ENCODE data around the gene NPPA. TPM values are rescaled to one million over a fixed set of nuclear protein-coding genes. Genes with fewer than 3 reads are reported as not detected.
A peak's percentile ranks its signal among the peaks of the same experiment; 100 is the strongest.

The NPPA gene
- total and polyA plus RNA-seq, 9 of the 15 experiments (the other 6 are each of a cell fraction or from before 2014, with no cell fraction given), result not detected

DNA sequence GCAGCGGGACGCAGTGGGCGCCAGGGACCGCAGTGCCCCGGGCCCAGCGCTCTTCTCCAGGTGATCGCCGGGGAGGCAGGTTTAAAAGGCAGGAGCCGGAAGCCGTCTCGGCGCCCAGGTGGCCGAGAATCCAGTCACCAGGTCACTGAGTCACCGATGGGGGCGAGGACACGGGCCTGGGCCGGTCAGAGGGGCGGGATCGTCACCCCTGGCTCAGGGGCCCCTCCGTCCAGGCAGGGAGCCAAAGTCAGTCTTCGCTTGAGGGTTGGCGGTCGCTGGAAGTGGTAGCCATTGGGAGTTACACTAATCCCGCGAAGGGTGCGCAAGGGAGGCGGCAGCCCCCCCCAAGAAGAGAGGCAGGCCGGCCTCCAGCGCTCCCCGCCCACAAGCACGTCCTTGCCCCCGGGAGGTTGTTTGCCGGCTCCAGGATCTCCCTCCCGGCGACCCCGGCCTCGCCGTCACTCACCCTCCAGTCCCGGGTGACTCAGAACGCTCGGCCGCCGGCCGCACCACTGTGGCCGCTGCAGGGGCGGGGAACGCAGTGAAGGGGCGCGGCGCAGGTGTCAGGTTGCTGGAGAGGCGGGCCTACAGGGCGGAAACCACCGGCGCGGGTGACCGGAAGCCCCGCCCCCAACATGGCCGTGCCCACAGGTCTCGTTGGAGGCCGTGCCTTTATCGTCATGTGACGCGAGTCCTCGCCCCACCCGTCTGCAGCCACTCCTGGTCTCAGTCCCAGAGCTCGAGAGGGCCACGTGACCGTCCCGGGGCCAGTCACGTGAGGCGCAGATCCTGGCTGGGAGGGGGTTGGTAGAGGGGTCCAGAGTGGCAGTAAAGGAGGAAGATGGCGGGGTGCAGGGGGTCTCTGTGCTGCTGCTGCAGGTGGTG is 41.9 kb downstream of the NPPA start, which contains the start of the genes CLCN6 and MTHFR (continued):
- TF ChIP-seq ZBTB9 (CRISPR knock-in tag; IDR thresholded peaks at IDR 0.05) (peak; percentile 58; the same call in 1 of the 2 replicates), PATZ1 (CRISPR knock-in tag; IDR thresholded peaks at IDR 0.05; ENCODE audit: borderline replicate concordance) (0 out of 2 replicates have a peak, but pooled peaks have one; percentile 44), SIX5 (IDR thresholded peaks at IDR 0.05; ENCODE audit: borderline replicate concordance in 1 of 2, insufficient read depth in 1 of 2, low read depth in 1 of 2, low read length in 2 of 2) (peak; percentile 38 to 49; a peak in 3 of 4 replicates), SOX6 (IDR thresholded peaks at IDR 0.05) (peak; percentile 78), ZNF561 (CRISPR knock-in tag; conservative IDR thresholded peaks at IDR 0.05) (no peak), MBD2 (IDR thresholded peaks at IDR 0.05; ENCODE audit: borderline replicate concordance, low read depth) (peak; percentile 86; the same call in 1 of the 2 replicates), SRSF7 (optimal IDR thresholded peaks at IDR 0.05; ENCODE audit: low read depth, low read length) (no peak), ZZZ3 (IDR thresholded peaks at IDR 0.05) (no peak), HMGN3 (IDR thresholded peaks at IDR 0.05; ENCODE audit: borderline replicate concordance, extremely low read depth, insufficient read length, low read depth, low read length) (peak; percentile 96), FOSL1 (tag; conservative IDR thresholded peaks at IDR 0.05) (peak; percentile 97), ZNF583 (CRISPR knock-in tag; IDR thresholded peaks at IDR 0.05) (0 out of 2 replicates have a peak, but pooled peaks have one; percentile 11), ZNF175 (CRISPR knock-in tag; IDR thresholded peaks at IDR 0.05; ENCODE audit: low read depth) (peak; percentile 44; the same call in 1 of the 2 replicates), RBM15 (IDR thresholded peaks at IDR 0.05; ENCODE audit: insufficient read depth, low read length) (no peak), TARDBP (IDR thresholded peaks at IDR 0.05) (peak; percentile 72; the same call in 1 of the 2 replicates)
- TF ChIP-seq, protein P1, sequence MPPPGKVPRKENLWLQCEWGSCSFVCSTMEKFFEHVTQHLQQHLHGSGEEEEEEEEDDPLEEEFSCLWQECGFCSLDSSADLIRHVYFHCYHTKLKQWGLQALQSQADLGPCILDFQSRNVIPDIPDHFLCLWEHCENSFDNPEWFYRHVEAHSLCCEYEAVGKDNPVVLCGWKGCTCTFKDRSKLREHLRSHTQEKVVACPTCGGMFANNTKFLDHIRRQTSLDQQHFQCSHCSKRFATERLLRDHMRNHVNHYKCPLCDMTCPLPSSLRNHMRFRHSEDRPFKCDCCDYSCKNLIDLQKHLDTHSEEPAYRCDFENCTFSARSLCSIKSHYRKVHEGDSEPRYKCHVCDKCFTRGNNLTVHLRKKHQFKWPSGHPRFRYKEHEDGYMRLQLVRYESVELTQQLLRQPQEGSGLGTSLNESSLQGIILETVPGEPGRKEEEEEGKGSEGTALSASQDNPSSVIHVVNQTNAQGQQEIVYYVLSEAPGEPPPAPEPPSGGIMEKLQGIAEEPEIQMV (tag; conservative IDR thresholded peaks at IDR 0.05; ENCODE audit: low read depth), result no peak
- TF ChIP-seq, protein P2, sequence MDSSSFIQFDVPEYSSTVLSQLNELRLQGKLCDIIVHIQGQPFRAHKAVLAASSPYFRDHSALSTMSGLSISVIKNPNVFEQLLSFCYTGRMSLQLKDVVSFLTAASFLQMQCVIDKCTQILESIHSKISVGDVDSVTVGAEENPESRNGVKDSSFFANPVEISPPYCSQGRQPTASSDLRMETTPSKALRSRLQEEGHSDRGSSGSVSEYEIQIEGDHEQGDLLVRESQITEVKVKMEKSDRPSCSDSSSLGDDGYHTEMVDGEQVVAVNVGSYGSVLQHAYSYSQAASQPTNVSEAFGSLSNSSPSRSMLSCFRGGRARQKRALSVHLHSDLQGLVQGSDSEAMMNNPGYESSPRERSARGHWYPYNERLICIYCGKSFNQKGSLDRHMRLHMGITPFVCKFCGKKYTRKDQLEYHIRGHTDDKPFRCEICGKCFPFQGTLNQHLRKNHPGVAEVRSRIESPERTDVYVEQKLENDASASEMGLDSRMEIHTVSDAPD (CRISPR knock-in tag; IDR thresholded peaks at IDR 0.05), result no peak
- TF ChIP-seq, protein P3, sequence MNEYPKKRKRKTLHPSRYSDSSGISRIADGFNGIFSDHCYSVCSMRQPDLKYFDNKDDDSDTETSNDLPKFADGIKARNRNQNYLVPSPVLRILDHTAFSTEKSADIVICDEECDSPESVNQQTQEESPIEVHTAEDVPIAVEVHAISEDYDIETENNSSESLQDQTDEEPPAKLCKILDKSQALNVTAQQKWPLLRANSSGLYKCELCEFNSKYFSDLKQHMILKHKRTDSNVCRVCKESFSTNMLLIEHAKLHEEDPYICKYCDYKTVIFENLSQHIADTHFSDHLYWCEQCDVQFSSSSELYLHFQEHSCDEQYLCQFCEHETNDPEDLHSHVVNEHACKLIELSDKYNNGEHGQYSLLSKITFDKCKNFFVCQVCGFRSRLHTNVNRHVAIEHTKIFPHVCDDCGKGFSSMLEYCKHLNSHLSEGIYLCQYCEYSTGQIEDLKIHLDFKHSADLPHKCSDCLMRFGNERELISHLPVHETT (CRISPR knock-in tag; conservative IDR thresholded peaks at IDR 0.05 in 1 of 2, IDR thresholded peaks at IDR 0.05 in 1 of 2), result peak in 1 of 2 experiments; percentile 83; a peak in 2 of 4 replicates

Measured in K562 (cell line).